ENCODE results near the gene PAN3.

The PAN3 gene

GRCh38 chr13:28313579-28313978 lies 175.2 kb downstream of the PAN3 start:
- DNase-seq: peak; percentile 29

- DNase-seq: no peak
Measured at GRCh38 chr13:28314879-28315278, 176.5 kb downstream of the PAN3 start.

- no peak for DNase-seq
Measured at GRCh38 chr13:28316129-28316528, 177.8 kb downstream of the PAN3 start.

GRCh38 chr13:28316836-28317235 lies 178.5 kb downstream of the PAN3 start:
- peak; percentile 81 for DNase-seq

GRCh38 chr13:28318496-28318895 lies 180.2 kb downstream of the PAN3 start:
- DNase-seq: no peak

- no peak for DNase-seq
Measured at GRCh38 chr13:28319528-28319927, 181.2 kb downstream of the PAN3 start.

- no peak for DNase-seq
Measured at GRCh38 chr13:28320209-28320608, 181.9 kb downstream of the PAN3 start.

GRCh38 chr13:28320884-28321574 lies 182.7 kb downstream of the PAN3 start:
- no peak for DNase-seq

- no peak for DNase-seq
Measured at GRCh38 chr13:28321756-28322155, 183.4 kb downstream of the PAN3 start.

- DNase-seq: no peak
Measured at GRCh38 chr13:28322256-28322905, 184.0 kb downstream of the PAN3 start.

- peak; percentile 61 for DNase-seq
Measured at GRCh38 chr13:28324181-28324789, 185.9 kb downstream of the PAN3 start.

GRCh38 chr13:28325022-28325421 lies 186.7 kb downstream of the PAN3 start:
- no peak for DNase-seq

GRCh38 chr13:28326056-28326455 lies 187.7 kb downstream of the PAN3 start:
- no peak for DNase-seq

- no peak for DNase-seq
Measured at GRCh38 chr13:28327373-28328270, 189.3 kb downstream of the PAN3 start.

- DNase-seq: no peak
Measured at GRCh38 chr13:28328271-28328607, 189.9 kb downstream of the PAN3 start.

- DNase-seq: no peak
Measured at GRCh38 chr13:28329395-28330158, 191.2 kb downstream of the PAN3 start.

GRCh38 chr13:28333204-28333881 lies 195.0 kb downstream of the PAN3 start:
- DNase-seq: no peak

GRCh38 chr13:28336193-28336657 lies 197.9 kb downstream of the PAN3 start:
- DNase-seq: no peak

GRCh38 chr13:28337166-28338005 lies 199.0 kb downstream of the PAN3 start:
- DNase-seq: no peak

- no peak for DNase-seq
Measured at GRCh38 chr13:28338006-28338574, 199.7 kb downstream of the PAN3 start.

GRCh38 chr13:28338742-28339141 lies 200.4 kb downstream of the PAN3 start:
- DNase-seq: no peak
